ENCODE results near the gene APPL2.

Gene APPL2

GRCh38 chr12:105240228-105240627, 4.3 kb upstream of the APPL2 start:
- Mint-ChIP-seq H3K27ac (no peak overlapping the region), H3K9me3 (no peaks in the 10 kb centered on the region), H3K36me3 (ENCODE audit: insufficient read depth) (peaks cover 6% of the 10 kb centered on the region), H3K27me3 (peaks cover 12 to 14% of the 10 kb centered on the region in 2 donors), H3K4me3 (no peak overlapping the region), H3K4me1 (ENCODE audit: low read depth in 2 of 2) (peaks cover 4 to 10% of the 10 kb centered on the region in 2 donors)
- DNase-seq (no peak), ATAC-seq (replicated peaks) (no peak)

- peaks cover 6% of the 10 kb centered on the region for H3K36me3 Mint-ChIP-seq (ENCODE audit: insufficient read depth)
- peaks cover 13 to 19% of the 10 kb centered on the region in 2 donors for H3K4me1 Mint-ChIP-seq (ENCODE audit: low read depth in 2 of 2)
- no peak overlapping the region for H3K27ac Mint-ChIP-seq
- no peaks in the 10 kb centered on the region for H3K9me3 Mint-ChIP-seq
- no peak for DNase-seq
- no peak for ATAC-seq (replicated peaks)
- H3K4me3 Mint-ChIP-seq = no peak overlapping the region
- H3K27me3 Mint-ChIP-seq = peaks cover 3 to 5% of the 10 kb centered on the region in 2 donors
Observed at GRCh38 chr12:105239304-105239703, 3.3 kb upstream of the APPL2 start.

- Mint-ChIP-seq H3K27ac (no peak overlapping the region), H3K9me3 (no peaks in the 10 kb centered on the region), H3K36me3 (ENCODE audit: insufficient read depth) (peaks cover 6% of the 10 kb centered on the region), H3K4me1 (ENCODE audit: low read depth in 2 of 2) (peaks cover 27 to 34% of the 10 kb centered on the region in 2 donors), H3K27me3 (no peaks in the 10 kb centered on the region), H3K4me3 (no peak overlapping the region)
- DNase-seq (no peak), ATAC-seq (replicated peaks) (no peak)
Observed at GRCh38 chr12:105237666-105238065, 1.7 kb upstream of the APPL2 start.

- no peak for ATAC-seq (replicated peaks)
Observed at GRCh38 chr12:105235281-105235731, 668 bp downstream of the APPL2 start.

GRCh38 chr12:105234197-105234596, 1.8 kb downstream of the APPL2 start:
- no peaks in the 10 kb centered on the region for H3K27me3 Mint-ChIP-seq
- H3K4me3 Mint-ChIP-seq = peak overlapping the region; percentile 76 to 86
- peak overlapping the region; percentile 55 to 90 for H3K27ac Mint-ChIP-seq
- DNase-seq = no peak
- ATAC-seq (replicated peaks) = no peak
- peaks cover 14% of the 10 kb centered on the region for H3K36me3 Mint-ChIP-seq (ENCODE audit: insufficient read depth)
- peaks cover 30 to 58% of the 10 kb centered on the region in 2 donors for H3K4me1 Mint-ChIP-seq (ENCODE audit: low read depth in 2 of 2)
- no peaks in the 10 kb centered on the region for H3K9me3 Mint-ChIP-seq

More at GRCh38 chr12:105235281-105235731, 668 bp downstream of the APPL2 start:
- Mint-ChIP-seq H3K9me3 (no peaks in the 10 kb centered on the region), H3K4me3 (peak overlapping the region; percentile 76 to 86), H3K36me3 (ENCODE audit: insufficient read depth) (peaks cover 9% of the 10 kb centered on the region), H3K4me1 (ENCODE audit: low read depth in 2 of 2) (peaks cover 30 to 54% of the 10 kb centered on the region in 2 donors), H3K27ac (peak overlapping the region; percentile 56 to 90), H3K27me3 (no peaks in the 10 kb centered on the region)
- peak in 1 of 3 experiments; percentile 5 for DNase-seq

- DNase-seq (no peak), ATAC-seq (replicated peaks) (no peak)
- Mint-ChIP-seq H3K36me3 (ENCODE audit: insufficient read depth) (peaks cover 22% of the 10 kb centered on the region), H3K4me3 (peak overlapping the region in 1 of 2 donors; percentile 86), H3K27me3 (no peaks in the 10 kb centered on the region), H3K4me1 (ENCODE audit: low read depth in 2 of 2) (peaks cover 32 to 58% of the 10 kb centered on the region in 2 donors), H3K9me3 (no peaks in the 10 kb centered on the region), H3K27ac (peak overlapping the region; percentile 55 to 59)
Observed at GRCh38 chr12:105233041-105233905, 2.7 kb downstream of the APPL2 start.

- peaks cover 32 to 62% of the 10 kb centered on the region in 2 donors for H3K4me1 Mint-ChIP-seq (ENCODE audit: low read depth in 2 of 2)
- no peaks in the 10 kb centered on the region for H3K9me3 Mint-ChIP-seq
- ATAC-seq (replicated peaks) (no peak), DNase-seq (no peak)
- no peaks in the 10 kb centered on the region for H3K27me3 Mint-ChIP-seq
- H3K27ac Mint-ChIP-seq = no peak overlapping the region
- peaks cover 26% of the 10 kb centered on the region for H3K36me3 Mint-ChIP-seq (ENCODE audit: insufficient read depth)
- H3K4me3 Mint-ChIP-seq = no peak overlapping the region
Observed at GRCh38 chr12:105231396-105231795, 4.6 kb downstream of the APPL2 start.

GRCh38 chr12:105229371-105229770, 6.6 kb downstream of the APPL2 start:
- Mint-ChIP-seq H3K27ac (no peak overlapping the region), H3K4me1 (ENCODE audit: low read depth in 2 of 2) (peaks cover 24 to 56% of the 10 kb centered on the region in 2 donors), H3K27me3 (no peaks in the 10 kb centered on the region), H3K9me3 (no peaks in the 10 kb centered on the region), H3K36me3 (ENCODE audit: insufficient read depth) (peaks cover 28% of the 10 kb centered on the region), H3K4me3 (no peak overlapping the region)
- no peak for ATAC-seq (replicated peaks)
- no peak for DNase-seq

GRCh38 chr12:105228966-105229365, 7.0 kb downstream of the APPL2 start:
- Mint-ChIP-seq H3K27me3 (no peaks in the 10 kb centered on the region), H3K4me3 (no peak overlapping the region), H3K4me1 (ENCODE audit: low read depth in 2 of 2) (peaks cover 20 to 55% of the 10 kb centered on the region in 2 donors), H3K27ac (no peak overlapping the region), H3K9me3 (no peaks in the 10 kb centered on the region), H3K36me3 (ENCODE audit: insufficient read depth) (peaks cover 28% of the 10 kb centered on the region)
- no peak for DNase-seq
- no peak for ATAC-seq (replicated peaks)

- ATAC-seq (replicated peaks) = no peak
- Mint-ChIP-seq H3K4me1 (ENCODE audit: low read depth in 2 of 2) (peaks cover 18 to 50% of the 10 kb centered on the region in 2 donors), H3K4me3 (no peak overlapping the region), H3K36me3 (ENCODE audit: insufficient read depth) (peaks cover 28% of the 10 kb centered on the region), H3K27ac (no peak overlapping the region), H3K27me3 (no peaks in the 10 kb centered on the region), H3K9me3 (no peaks in the 10 kb centered on the region)
- DNase-seq = no peak
Observed at GRCh38 chr12:105228494-105228893, 7.5 kb downstream of the APPL2 start.

GRCh38 chr12:105227879-105228278, 8.1 kb downstream of the APPL2 start:
- Mint-ChIP-seq H3K4me1 (ENCODE audit: low read depth in 2 of 2) (peaks cover 13 to 50% of the 10 kb centered on the region in 2 donors), H3K9me3 (no peaks in the 10 kb centered on the region), H3K27ac (peak overlapping the region in 1 of 2 donors; percentile 9), H3K36me3 (ENCODE audit: insufficient read depth) (peaks cover 29% of the 10 kb centered on the region), H3K4me3 (no peak overlapping the region), H3K27me3 (no peaks in the 10 kb centered on the region)
- DNase-seq (no peak), ATAC-seq (replicated peaks) (no peak)

GRCh38 chr12:105226219-105226618, 9.8 kb downstream of the APPL2 start:
- H3K27ac Mint-ChIP-seq = no peak overlapping the region
- peak; percentile 58 for ATAC-seq (replicated peaks)
- DNase-seq = no peak
- no peaks in the 10 kb centered on the region for H3K9me3 Mint-ChIP-seq
- H3K4me1 Mint-ChIP-seq (ENCODE audit: low read depth in 2 of 2) = peaks cover 16 to 48% of the 10 kb centered on the region in 2 donors
- H3K4me3 Mint-ChIP-seq = no peak overlapping the region
- H3K27me3 Mint-ChIP-seq = no peaks in the 10 kb centered on the region
- peaks cover 29% of the 10 kb centered on the region for H3K36me3 Mint-ChIP-seq (ENCODE audit: insufficient read depth)

- Mint-ChIP-seq H3K36me3 (ENCODE audit: insufficient read depth) (peaks cover 29% of the 10 kb centered on the region), H3K27ac (no peak overlapping the region), H3K4me3 (no peak overlapping the region), H3K4me1 (ENCODE audit: low read depth in 2 of 2) (peaks cover 16 to 46% of the 10 kb centered on the region in 2 donors), H3K9me3 (no peaks in the 10 kb centered on the region), H3K27me3 (no peaks in the 10 kb centered on the region)
- no peak for DNase-seq
- no peak for ATAC-seq (replicated peaks)
Observed at GRCh38 chr12:105225505-105226015, 10.4 kb downstream of the APPL2 start.

- Mint-ChIP-seq H3K9me3 (no peaks in the 10 kb centered on the region), H3K4me1 (ENCODE audit: low read depth in 2 of 2) (peaks cover 16 to 43% of the 10 kb centered on the region in 2 donors), H3K27me3 (no peaks in the 10 kb centered on the region), H3K4me3 (no peak overlapping the region), H3K36me3 (ENCODE audit: insufficient read depth) (peaks cover 25% of the 10 kb centered on the region), H3K27ac (no peak overlapping the region)
- ATAC-seq (replicated peaks) (no peak), DNase-seq (no peak)
Observed at GRCh38 chr12:105224399-105224798, 11.6 kb downstream of the APPL2 start.
